Neural cell (in vitro differentiated cells): ENCODE measurements around the gene HIPK2. TPM values are rescaled to one million over a fixed set of nuclear protein-coding genes. Genes with fewer than 3 reads are reported as not detected.

Experiments used
- H2AFZ ChIP-seq: fragments of 200-600, 300-800 bp; sonication (generic), shearing (Covaris generic); 2 replicates; pipeline ENCODE4 v1.6.0; 2014; ENCODE audit warnings: low read depth, mild to moderate bottlenecking, antibody characterized with exemption, low read length, moderate library complexity
- H3F3A ChIP-seq: fragments of 200-600 bp; shearing (Covaris generic); 2 replicates; pipeline ENCODE4 v1.6.1; 2016; ENCODE audit warnings: mild to moderate bottlenecking, moderate library complexity, mixed read lengths, antibody characterized with exemption, low read length; ENCODE audit not compliant: insufficient read depth, poor library complexity, severe bottlenecking
- H3K27ac ChIP-seq: fragments of 200-600, 300-800 bp; sonication (generic), shearing (Covaris generic); 2 replicates; pipeline ENCODE4 v1.5.1; 2014; ENCODE audit warnings: mild to moderate bottlenecking, low read length, moderate library complexity
- H3K27me3 ChIP-seq: fragments of 300-800, 200-600 bp; sonication (generic), shearing (Covaris generic); 2 replicates; pipeline ENCODE4 v1.6.0; 2014; ENCODE audit warnings: mild to moderate bottlenecking, low read depth, low read length, moderate library complexity; ENCODE audit not compliant: insufficient read depth
- H3K36me3 ChIP-seq: fragments of 300-800, 200-600 bp; sonication (generic), shearing (Covaris generic); 2 replicates; pipeline ENCODE4 v1.5.1; 2014; ENCODE audit warnings: mild to moderate bottlenecking, antibody characterized with exemption, low read length, moderate library complexity; ENCODE audit not compliant: insufficient read depth
- H3K4me2 ChIP-seq: fragments of 300-800, 200-600 bp; sonication (generic), shearing (Covaris generic); 2 replicates; pipeline ENCODE4 v1.6.0; 2014; ENCODE audit warnings: mild to moderate bottlenecking, low read length
- H3K4me3 ChIP-seq: fragments of 300-800, 200-600 bp; sonication (generic), shearing (Covaris generic); 2 replicates; pipeline ENCODE4 v1.5.1; 2014; ENCODE audit warnings: mild to moderate bottlenecking, low read length, moderate library complexity
- H3K79me2 ChIP-seq: fragments of 200-600 bp; shearing (Covaris generic); replicated peaks from 2 replicates; pipeline ENCODE4 v1.6.0; 2014; ENCODE audit warnings: mild to moderate bottlenecking, low read length, moderate library complexity; ENCODE audit not compliant: insufficient read depth
- H3K9ac ChIP-seq: fragments of 300-800, 200-600 bp; sonication (generic), shearing (Covaris generic); 2 replicates; pipeline ENCODE4 v1.6.1; 2016; ENCODE audit warnings: mild to moderate bottlenecking, low read length, mixed read lengths
- H3K9me2 ChIP-seq: fragments of 200-600 bp; shearing (Covaris generic); 2 replicates; pipeline ENCODE4 v1.6.1; 2016; ENCODE audit warnings: mild to moderate bottlenecking, low read length, mixed read lengths; ENCODE audit not compliant: insufficient read depth
- H3K9me3 ChIP-seq: fragments of 200-600, 300-800 bp; sonication (generic), shearing (Covaris generic); 2 replicates; pipeline ENCODE4 v1.6.1; 2016; ENCODE audit warnings: mild to moderate bottlenecking, mixed run types, low read length, moderate library complexity, mixed read lengths
- H4K20me1 ChIP-seq: fragments of 200-600 bp; shearing (Covaris generic); 2 replicates; pipeline ENCODE4 v1.6.1; 2016; ENCODE audit warnings: mild to moderate bottlenecking, mixed run types; ENCODE audit not compliant: insufficient read depth
- EP300 ChIP-seq: fragments of 450-650 bp; conservative IDR thresholded peaks from 2 replicates; pipeline ENCODE4 v1.6.1; 2014; ENCODE audit warnings: antibody characterized with exemption, mild to moderate bottlenecking, moderate library complexity; ENCODE audit not compliant: poor library complexity, severe bottlenecking
- EZH2 ChIP-seq: fragments of 200-600, 300-800 bp; shearing (Covaris generic), sonication (generic); IDR thresholded peaks from 2 replicates; pipeline ENCODE4 v1.6.1; 2014; ENCODE audit warnings: antibody characterized with exemption, low read length, borderline replicate concordance, mild to moderate bottlenecking; ENCODE audit not compliant: insufficient read depth, poor library complexity, severe bottlenecking
- MXI1 ChIP-seq: fragments of 450-650 bp; conservative IDR thresholded peaks from 2 replicates; pipeline ENCODE4 v1.6.1; 2014; ENCODE audit warnings: antibody characterized with exemption, mild to moderate bottlenecking; ENCODE audit not compliant: poor library complexity, severe bottlenecking
- POLR2AphosphoS5 ChIP-seq: IDR thresholded peaks from 2 replicates; pipeline ENCODE4 v1.6.1; 2012
- RAD21 ChIP-seq: fragments of 450-650 bp; conservative IDR thresholded peaks from 2 replicates; pipeline ENCODE4 v1.6.1; 2014; ENCODE audit warnings: antibody characterized with exemption, mild to moderate bottlenecking, moderate library complexity
- SMC3 ChIP-seq: fragments of 450-650 bp; conservative IDR thresholded peaks from 2 replicates; pipeline ENCODE4 v1.6.1; 2014; ENCODE audit warnings: antibody characterized with exemption, mild to moderate bottlenecking, moderate library complexity; ENCODE audit not compliant: poor library complexity
- TAF1 ChIP-seq: IDR thresholded peaks from 2 replicates; pipeline ENCODE4 v1.6.1; 2012; ENCODE audit warnings: low read depth
- polyA plus RNA-seq: library from polyadenylated mRNA; depleted of rRNA; stranded (reverse); fragments of >200 nt; gene quantifications from 2 replicates; pipeline ENCODE4 v1.2.3, GENCODE V29; 2014
- TF ChIP-seq, protein P1 (sequence below): fragments of 450-650 bp; IDR thresholded peaks from 2 replicates; pipeline ENCODE4 v1.5.1; 2014; ENCODE audit warnings: antibody characterized with exemption, mild to moderate bottlenecking, moderate library complexity; ENCODE audit not compliant: poor library complexity, severe bottlenecking
- TF ChIP-seq, protein P2 (sequence below): IDR thresholded peaks from 2 replicates; pipeline ENCODE4 v1.6.1; 2012; ENCODE audit warnings: borderline replicate concordance

The HIPK2 gene
- polyA plus RNA-seq, 1 donor from 2014 or later, result 8.5 TPM

DNA sequence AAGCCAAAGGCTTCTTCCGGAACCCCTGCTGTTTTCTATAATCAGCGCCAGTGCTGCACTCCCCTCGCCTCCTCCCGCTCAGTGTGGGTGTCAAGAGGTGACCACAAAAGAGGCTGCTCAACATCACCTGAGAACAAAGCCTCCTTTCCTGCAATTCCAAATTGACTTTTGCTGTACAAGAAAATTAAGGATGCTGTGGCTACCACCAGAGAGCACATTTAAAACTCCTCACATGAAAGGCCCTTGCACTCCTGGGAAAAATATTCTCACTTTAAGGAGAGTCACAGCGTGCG is 96.4 kb downstream of the HIPK2 start:
- Histone ChIP-seq H3K9ac (no peak overlapping the region), H3K4me2 (no peak overlapping the region), H3K27me3 (no peaks in the 10 kb centered on the region), H3K79me2 (peaks cover 8% of the 10 kb centered on the region), H2AFZ (no peak overlapping the region), H3K27ac (no peak overlapping the region), H4K20me1 (no peaks in the 10 kb centered on the region), H3F3A (no peaks in the 10 kb centered on the region), H3K9me2 (no peaks in the 10 kb centered on the region), H3K4me3 (no peak overlapping the region), H3K36me3 (no peaks in the 10 kb centered on the region), H3K9me3 (peaks cover 3% of the 10 kb centered on the region)
- TF ChIP-seq SMC3, result no peak
- TF ChIP-seq TAF1, result no peak
- TF ChIP-seq EP300, result no peak
- no peak for TF ChIP-seq POLR2AphosphoS5
- TF ChIP-seq, protein P1, sequence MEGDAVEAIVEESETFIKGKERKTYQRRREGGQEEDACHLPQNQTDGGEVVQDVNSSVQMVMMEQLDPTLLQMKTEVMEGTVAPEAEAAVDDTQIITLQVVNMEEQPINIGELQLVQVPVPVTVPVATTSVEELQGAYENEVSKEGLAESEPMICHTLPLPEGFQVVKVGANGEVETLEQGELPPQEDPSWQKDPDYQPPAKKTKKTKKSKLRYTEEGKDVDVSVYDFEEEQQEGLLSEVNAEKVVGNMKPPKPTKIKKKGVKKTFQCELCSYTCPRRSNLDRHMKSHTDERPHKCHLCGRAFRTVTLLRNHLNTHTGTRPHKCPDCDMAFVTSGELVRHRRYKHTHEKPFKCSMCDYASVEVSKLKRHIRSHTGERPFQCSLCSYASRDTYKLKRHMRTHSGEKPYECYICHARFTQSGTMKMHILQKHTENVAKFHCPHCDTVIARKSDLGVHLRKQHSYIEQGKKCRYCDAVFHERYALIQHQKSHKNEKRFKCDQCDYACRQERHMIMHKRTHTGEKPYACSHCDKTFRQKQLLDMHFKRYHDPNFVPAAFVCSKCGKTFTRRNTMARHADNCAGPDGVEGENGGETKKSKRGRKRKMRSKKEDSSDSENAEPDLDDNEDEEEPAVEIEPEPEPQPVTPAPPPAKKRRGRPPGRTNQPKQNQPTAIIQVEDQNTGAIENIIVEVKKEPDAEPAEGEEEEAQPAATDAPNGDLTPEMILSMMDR, result no peak
- no peak for TF ChIP-seq EZH2
- TF ChIP-seq, protein P2, sequence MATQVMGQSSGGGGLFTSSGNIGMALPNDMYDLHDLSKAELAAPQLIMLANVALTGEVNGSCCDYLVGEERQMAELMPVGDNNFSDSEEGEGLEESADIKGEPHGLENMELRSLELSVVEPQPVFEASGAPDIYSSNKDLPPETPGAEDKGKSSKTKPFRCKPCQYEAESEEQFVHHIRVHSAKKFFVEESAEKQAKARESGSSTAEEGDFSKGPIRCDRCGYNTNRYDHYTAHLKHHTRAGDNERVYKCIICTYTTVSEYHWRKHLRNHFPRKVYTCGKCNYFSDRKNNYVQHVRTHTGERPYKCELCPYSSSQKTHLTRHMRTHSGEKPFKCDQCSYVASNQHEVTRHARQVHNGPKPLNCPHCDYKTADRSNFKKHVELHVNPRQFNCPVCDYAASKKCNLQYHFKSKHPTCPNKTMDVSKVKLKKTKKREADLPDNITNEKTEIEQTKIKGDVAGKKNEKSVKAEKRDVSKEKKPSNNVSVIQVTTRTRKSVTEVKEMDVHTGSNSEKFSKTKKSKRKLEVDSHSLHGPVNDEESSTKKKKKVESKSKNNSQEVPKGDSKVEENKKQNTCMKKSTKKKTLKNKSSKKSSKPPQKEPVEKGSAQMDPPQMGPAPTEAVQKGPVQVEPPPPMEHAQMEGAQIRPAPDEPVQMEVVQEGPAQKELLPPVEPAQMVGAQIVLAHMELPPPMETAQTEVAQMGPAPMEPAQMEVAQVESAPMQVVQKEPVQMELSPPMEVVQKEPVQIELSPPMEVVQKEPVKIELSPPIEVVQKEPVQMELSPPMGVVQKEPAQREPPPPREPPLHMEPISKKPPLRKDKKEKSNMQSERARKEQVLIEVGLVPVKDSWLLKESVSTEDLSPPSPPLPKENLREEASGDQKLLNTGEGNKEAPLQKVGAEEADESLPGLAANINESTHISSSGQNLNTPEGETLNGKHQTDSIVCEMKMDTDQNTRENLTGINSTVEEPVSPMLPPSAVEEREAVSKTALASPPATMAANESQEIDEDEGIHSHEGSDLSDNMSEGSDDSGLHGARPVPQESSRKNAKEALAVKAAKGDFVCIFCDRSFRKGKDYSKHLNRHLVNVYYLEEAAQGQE, result no peak
- no peak for TF ChIP-seq MXI1
- TF ChIP-seq RAD21, result no peak

DNA sequence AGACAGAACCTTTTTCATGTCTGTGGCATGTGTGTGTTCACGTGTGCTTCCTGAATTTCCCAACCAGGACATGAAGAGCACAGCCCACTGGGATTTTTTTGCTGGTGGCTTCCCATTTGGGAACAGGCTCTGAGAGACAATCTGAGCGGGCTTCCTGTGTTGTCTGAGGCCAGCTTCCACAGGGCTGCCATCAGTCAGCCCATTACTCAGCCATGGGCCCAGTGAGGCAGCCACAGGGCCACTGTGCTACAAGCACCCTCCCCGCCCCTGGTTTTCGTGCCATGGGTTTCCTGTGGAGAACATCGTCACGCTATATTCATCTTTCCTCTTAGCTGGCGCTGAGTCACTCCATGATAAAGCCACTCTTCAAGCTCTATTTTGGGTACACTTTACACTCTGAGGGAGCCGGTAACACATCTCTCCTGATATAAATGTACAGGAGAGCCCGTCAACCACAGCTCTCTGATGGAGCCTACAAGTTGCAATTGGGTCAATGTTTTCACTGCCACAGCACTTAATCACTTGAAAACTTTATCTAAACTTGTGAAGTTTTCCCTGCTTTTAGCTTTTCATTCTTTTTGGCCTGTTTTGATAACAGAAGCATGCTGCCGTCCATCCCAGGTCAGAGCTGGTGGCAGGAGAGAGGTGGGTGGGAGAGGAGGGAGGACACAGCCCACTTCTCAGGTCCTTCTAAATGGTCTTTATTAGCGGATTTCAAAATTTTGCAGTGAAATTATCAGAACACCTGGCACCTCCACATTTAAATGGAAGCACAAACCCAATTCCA is 96.9 kb downstream of the HIPK2 start:
- Histone ChIP-seq H3K79me2 (peaks cover 8% of the 10 kb centered on the region), H3K36me3 (no peaks in the 10 kb centered on the region), H2AFZ (no peak overlapping the region), H3K4me2 (no peak overlapping the region), H3K9ac (no peak overlapping the region), H3K9me3 (peaks cover 3% of the 10 kb centered on the region), H3K9me2 (no peaks in the 10 kb centered on the region), H3F3A (no peaks in the 10 kb centered on the region), H4K20me1 (no peaks in the 10 kb centered on the region), H3K27ac (no peak overlapping the region), H3K27me3 (no peaks in the 10 kb centered on the region), H3K4me3 (no peak overlapping the region)
- TF ChIP-seq EZH2 (no peak), MXI1 (no peak), POLR2AphosphoS5 (no peak), SMC3 (no peak), RAD21 (no peak), TAF1 (no peak), EP300 (no peak)
- TF ChIP-seq, protein P1, result no peak
- TF ChIP-seq, protein P2, result no peak
